GM19467 (cell line): ENCODE data around the gene SWT1.
"Not testable (repeated sequence)": the region's sequence is repeated elsewhere in the genome, so short reads cannot be mapped to it uniquely, and the experiment has no call there.

ENCODE experiments used
- ATAC-seq: cut with Tn5 transposase; IDR thresholded peaks from one replicate; pipeline ENCODE4 v1.9.1; 2021; ENCODE audit warnings: mild to moderate bottlenecking, moderate library complexity; ENCODE audit not compliant: unreplicated experiment

The SWT1 gene

GRCh38 chr1:185245466-185245865, 88.5 kb downstream of the SWT1 start:
- no peak for ATAC-seq

GRCh38 chr1:185249563-185249962, 92.6 kb downstream of the SWT1 start:
- no peak for ATAC-seq

- no peak for ATAC-seq
Observed at GRCh38 chr1:185250063-185250462, 93.1 kb downstream of the SWT1 start.

GRCh38 chr1:185251928-185252327, 95.0 kb downstream of the SWT1 start:
- not testable (repeated sequence) for ATAC-seq

- ATAC-seq, result not testable (repeated sequence)
Observed at GRCh38 chr1:185252404-185252803, 95.4 kb downstream of the SWT1 start.

- ATAC-seq, result not testable (repeated sequence)
Observed at GRCh38 chr1:185255595-185255994, 98.6 kb downstream of the SWT1 start.

GRCh38 chr1:185257116-185257949, 100.4 kb downstream of the SWT1 start:
- not testable (repeated sequence) for ATAC-seq

GRCh38 chr1:185257950-185258208, 100.9 kb downstream of the SWT1 start:
- no peak for ATAC-seq

GRCh38 chr1:185258676-185259075, 101.7 kb downstream of the SWT1 start:
- ATAC-seq, result no peak

- ATAC-seq, result no peak
Observed at GRCh38 chr1:185260611-185261010, 103.6 kb downstream of the SWT1 start.

- no peak for ATAC-seq
Observed at GRCh38 chr1:185262151-185262550, 105.2 kb downstream of the SWT1 start.

GRCh38 chr1:185263292-185263691, 106.3 kb downstream of the SWT1 start:
- no peak for ATAC-seq

GRCh38 chr1:185263780-185264179, 106.8 kb downstream of the SWT1 start:
- ATAC-seq, result no peak

- no peak for ATAC-seq
Observed at GRCh38 chr1:185265314-185265713, 108.3 kb downstream of the SWT1 start.

GRCh38 chr1:185267301-185267700, 110.3 kb downstream of the SWT1 start:
- no peak for ATAC-seq

- ATAC-seq, result no peak
Observed at GRCh38 chr1:185267701-185268100, 110.7 kb downstream of the SWT1 start.

- no peak for ATAC-seq
Observed at GRCh38 chr1:185268352-185268751, 111.4 kb downstream of the SWT1 start.

GRCh38 chr1:185271921-185272320, 115.0 kb downstream of the SWT1 start:
- ATAC-seq, result no peak

- ATAC-seq, result no peak
Observed at GRCh38 chr1:185279571-185279970, 122.6 kb downstream of the SWT1 start.

GRCh38 chr1:185280589-185280988, 123.6 kb downstream of the SWT1 start:
- no peak for ATAC-seq

GRCh38 chr1:185281245-185281644, 124.3 kb downstream of the SWT1 start:
- peak; percentile 95 for ATAC-seq

- ATAC-seq, result no peak
Observed at GRCh38 chr1:185284116-185284515, 127.1 kb downstream of the SWT1 start.
